HG03521 (cell line): ENCODE measurements around the gene ORC1.

Source experiments
- ATAC-seq: cut with Tn5 transposase; IDR thresholded peaks from one replicate; pipeline ENCODE4 v1.9.1; 2021; ENCODE audit warnings: mild to moderate bottlenecking, moderate library complexity; ENCODE audit not compliant: unreplicated experiment

The ORC1 gene

GRCh38 chr1:52404116-52404974 is at the start of gene ORC1, which contains the start of gene PRPF38A:
Gene ORC1, minus strand, starts transcription at chr1:52404423. Its CDS starts 2,200 bp downstream, at chr1:52402223.
Gene PRPF38A, plus strand, starts transcription at chr1:52404602. Its CDS starts 148 bp downstream, at chr1:52404750.
- ATAC-seq = peak; percentile 93

DNA sequence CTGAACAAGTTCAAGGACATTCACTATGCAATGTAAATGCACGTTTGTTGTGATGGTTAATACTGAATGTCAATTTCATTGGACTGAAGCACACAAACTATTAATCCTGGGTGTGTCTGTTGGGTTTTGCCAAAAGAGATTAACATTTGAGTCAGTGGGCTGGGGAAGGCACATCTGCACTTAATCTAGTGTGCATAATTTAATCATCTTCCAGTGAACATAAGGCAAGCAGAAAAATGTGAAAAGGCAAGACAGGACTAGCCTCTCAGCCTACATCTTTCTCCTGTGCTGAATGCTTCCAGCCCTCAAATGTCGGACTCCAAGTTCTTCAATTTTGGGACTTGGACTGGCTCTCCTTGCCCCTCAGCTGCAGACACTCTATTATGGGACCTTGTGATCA is 40.2 kb upstream of the ORC1 start:
- ATAC-seq = no peak

GRCh38 chr1:52439976-52440375 is 35.8 kb upstream of the ORC1 start:
- ATAC-seq = no peak

DNA sequence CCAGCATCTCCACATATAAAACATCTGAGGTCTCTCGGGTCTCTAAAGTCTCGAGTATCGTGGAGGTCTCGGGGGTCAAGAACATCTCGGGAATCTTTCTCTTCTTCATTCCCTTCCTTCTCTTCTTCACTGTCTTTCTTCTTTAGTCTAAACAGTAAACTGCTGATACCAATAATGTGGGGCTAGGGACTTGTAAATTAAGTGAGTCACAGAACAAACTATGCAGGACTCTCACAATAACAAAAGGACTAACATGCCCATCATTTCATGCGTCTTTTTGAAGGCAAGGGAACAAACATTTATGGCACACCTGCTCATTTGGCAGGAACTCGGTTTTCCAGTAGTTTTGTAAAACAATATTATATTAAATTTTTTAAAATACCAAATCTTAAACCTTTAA is 32.6 kb upstream of the ORC1 start:
- no peak for ATAC-seq

- no peak for ATAC-seq
These were observed 31.4 kb upstream of the ORC1 start for GRCh38 chr1:52435650-52436049.

DNA sequence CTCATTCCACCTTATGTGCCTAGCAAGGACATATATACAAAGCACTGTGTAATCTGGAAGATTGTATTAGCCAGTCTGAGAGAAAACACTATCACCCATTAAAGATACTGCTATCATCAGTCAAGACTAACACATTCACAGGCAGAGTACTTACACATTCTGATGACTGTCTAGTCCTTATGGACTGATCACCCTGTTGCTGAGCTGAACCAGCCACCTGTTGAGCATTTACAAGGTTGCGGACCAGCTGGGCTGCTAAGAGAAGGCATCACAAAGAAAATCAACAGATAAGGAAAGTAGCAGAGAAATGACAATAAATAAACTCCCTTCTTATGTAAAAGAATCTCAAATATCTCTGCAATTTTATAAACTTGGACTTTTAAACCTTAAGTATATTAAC is 31.0 kb upstream of the ORC1 start:
- ATAC-seq = no peak

DNA sequence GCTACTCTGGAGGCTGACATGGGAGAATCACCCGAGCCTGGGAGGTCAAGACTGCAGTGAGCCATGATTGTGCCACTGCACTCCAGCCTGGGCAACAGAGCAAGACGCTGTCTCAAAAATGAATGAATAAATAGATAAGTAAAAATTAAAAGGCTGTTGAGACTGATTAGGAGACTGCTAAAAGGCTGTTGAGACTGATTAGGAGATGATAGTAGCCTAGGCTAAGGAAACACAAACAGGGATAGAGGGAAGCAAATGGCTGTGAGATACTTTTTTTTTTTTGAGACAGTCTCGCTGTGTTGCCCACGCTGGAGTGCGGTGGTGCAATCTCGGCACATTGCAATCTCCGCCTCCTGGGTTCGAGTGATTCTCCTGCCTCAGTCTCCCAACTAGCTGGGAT is 28.6 kb upstream of the ORC1 start:
- no peak for ATAC-seq

- ATAC-seq = no peak
These were observed 22.9 kb upstream of the ORC1 start for GRCh38 chr1:52427152-52427551.

DNA sequence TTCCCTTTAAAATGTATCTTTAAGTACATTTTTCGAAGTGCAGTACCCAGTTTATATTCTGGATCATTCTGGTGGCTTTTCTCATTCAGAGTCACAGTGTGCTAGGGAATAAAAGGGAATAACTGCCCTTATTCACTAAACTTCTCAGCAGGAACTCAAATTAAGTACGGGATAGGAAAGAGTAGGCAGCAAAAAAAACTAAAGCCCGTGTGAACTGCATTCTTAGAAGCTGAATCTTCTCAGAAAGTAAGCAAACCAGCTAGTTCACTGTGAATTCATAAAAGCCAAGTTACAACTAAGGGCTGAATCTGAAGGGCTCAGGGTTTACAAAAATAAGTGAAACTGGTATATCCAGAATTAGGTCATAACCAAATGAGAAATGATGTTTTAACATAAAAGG is 22.1 kb upstream of the ORC1 start:
- ATAC-seq = no peak

DNA sequence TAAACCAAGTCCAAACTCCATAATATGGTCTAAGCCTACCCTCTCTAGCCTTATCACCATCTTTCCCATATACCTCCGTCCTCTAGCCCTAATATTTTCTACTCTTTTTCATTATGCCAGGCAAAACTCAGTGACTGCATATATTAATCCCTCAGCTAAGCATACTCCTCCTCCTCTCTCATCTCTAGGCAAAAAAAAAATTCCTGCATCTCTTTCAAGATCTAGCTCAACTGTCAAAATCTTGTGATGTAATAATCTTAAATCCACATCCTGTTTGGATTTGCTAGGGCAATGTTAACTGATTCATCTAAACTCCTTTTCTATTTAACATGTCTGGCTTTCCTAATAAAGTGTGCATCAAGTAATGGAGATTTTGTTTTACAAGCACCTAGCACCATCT is 20.6 kb upstream of the ORC1 start:
- no peak for ATAC-seq

GRCh38 chr1:52424231-52424636 is 20.0 kb upstream of the ORC1 start:
- ATAC-seq = no peak

DNA sequence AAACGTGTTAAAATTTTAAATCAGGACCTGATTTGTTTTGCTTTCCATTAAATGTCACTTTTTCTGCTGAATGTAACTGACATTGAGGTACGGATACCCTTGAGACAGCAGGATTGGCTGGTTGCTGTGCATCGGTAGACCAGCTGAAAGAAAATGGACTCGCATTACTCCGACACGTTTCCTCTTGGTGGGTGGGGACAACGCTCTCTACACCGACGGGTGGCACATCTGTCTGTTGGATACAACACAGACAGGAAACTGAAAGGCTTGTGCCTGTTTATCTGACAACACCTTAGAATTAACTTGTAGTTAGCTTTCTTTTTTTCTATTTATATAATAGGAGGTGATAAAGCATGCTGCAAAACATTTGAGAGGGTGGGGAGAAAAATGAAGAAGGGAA is 19.5 kb upstream of the ORC1 start:
- no peak for ATAC-seq

DNA sequence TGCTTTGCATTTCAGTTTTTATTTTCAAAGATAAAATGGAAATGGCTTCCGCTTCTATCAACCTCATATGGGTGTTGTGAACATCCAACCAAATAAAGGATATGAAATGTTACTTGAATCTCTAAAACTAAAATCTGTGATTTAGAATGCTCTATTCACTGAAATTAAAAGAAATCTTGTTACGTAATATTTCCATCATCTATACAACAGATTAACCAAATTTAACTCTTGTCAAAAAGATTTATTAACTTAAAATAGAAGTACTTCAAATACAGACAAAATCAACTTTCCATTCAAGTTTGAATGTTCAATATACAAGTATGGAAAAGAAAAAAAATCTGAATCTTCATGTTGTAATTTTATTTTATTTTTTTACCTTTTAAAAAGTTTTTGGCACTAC is 18.8 kb upstream of the ORC1 start:
- ATAC-seq = no peak

DNA sequence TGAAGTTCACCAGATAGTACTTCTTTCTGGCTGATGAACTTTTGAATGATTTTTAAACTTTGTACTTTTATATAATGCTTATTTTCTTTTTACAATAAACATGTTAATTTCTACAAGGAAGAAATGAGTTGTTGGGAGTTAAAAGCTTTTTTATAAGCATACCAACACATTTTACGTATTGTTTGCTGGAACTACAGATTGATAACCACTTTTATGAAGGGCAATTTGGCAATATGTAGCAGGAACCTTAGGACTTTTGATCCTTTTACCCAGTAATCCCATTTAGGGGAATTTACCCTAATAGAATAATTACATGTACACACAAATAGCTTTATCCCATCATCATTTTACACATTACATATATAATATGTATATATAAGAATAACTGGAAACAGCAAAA is 16.5 kb upstream of the ORC1 start:
- ATAC-seq = no peak

DNA sequence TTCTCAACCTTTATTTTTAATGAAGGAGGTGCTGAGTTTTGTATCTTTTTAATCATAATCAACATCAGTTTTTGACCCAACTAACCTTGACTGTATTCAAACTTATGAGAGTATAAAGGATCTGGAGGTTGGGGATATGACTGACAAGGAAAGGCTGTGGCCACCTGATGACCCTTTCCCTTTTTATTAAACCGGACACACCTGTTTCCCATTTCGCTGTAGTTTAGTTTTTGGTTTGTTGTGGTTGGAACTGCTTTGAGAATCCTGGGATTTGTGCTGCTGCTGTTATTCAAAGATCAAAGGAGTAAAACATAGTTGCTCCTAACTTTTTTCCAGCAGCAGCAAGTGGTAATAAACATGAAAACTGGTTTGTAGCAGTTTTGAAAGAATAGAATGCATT is 12.6 kb upstream of the ORC1 start:
- no peak for ATAC-seq

DNA sequence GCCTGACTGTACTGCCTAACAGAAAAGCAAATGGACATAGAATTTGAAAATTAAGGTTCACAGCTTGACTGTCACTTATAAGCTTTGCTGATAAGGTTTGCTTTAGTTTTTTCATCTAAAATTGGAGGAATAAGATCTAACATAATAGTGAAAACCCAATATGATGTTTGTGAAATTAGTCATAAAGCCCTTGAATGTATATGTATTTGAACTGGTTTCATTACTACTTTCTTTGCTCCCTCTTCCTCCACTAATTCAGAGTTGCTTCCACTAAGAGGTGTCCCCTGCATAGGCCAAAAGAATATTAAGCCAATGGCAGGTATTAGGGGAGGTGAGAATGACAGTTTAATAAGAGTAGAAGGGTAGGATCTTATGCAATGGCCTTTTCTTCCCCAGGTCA is 10.7 kb upstream of the ORC1 start:
- ATAC-seq = no peak

GRCh38 chr1:52413410-52413989 is 9.3 kb upstream of the ORC1 start:
- ATAC-seq = no peak

GRCh38 chr1:52404975-52405338 is 734 bp upstream of the ORC1 start:
- ATAC-seq = no peak

DNA sequence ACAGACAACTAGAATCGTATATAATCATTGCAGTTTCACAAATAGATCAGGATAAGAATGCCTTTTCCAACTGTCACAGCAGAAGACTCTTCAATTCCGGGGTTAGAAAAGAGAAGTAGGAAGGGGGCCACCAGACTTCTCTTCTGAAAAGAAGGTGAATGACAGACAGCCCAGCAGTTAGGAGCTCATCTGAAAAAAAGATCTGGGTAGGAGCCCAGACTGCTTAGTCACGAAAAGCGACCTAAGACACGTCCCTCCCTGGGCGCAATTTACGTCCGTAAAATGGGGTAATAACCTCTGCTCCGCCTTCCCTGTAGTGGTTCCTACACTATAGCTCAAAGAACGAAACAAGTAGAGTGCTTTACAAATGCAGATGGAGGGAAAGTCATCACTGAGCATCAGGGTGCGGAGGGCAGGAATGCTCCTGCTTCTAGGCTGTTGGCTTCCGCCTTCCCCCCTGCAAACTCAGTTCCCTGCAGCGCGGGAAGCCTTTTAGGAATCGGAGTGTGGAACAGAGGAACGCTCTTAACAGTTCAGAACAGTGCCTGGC is 582 bp downstream of the ORC1 start:
- peak; percentile 38 for ATAC-seq

DNA sequence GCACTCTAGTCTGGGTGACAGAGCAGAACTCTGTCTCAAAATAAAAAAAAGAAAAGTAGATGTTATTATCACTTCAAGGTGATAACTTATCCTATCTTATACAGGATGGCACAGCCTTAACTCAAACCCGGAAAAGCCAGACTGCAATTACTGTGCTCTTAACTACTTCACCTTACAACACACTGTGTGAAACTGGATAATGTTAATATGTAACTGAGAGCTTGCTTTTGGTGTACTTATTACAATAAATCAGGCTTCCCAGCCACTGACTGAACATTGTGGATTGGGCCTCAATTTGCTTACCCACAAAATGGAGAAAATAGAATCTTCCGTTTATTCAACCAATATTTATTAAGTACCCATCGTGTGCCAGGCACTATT is 1.4 kb downstream of the ORC1 start:
- no peak for ATAC-seq

GRCh38 chr1:52400131-52400530 is 4.1 kb downstream of the ORC1 start:
- ATAC-seq = no peak

- no peak for ATAC-seq
These were observed 4.6 kb downstream of the ORC1 start for GRCh38 chr1:52399629-52400028.
